GM15510 (cell line): Measurements from ENCODE around the gene KBTBD8.
A peak's percentile ranks its signal among the peaks of the same experiment; 100 is the strongest.

Source experiments
- POLR2A ChIP-seq: IDR thresholded peaks from 3 replicates; pipeline ENCODE4 v1.6.1; 2011; ENCODE audit warnings: borderline replicate concordance; ENCODE audit not compliant: insufficient read length; ENCODE audit errors: extremely low read depth

Gene KBTBD8

GRCh38 chr3:66998113-66998903, at the start of gene KBTBD8:
Gene KBTBD8 (plus strand): TSS chr3:66998307. CDS start chr3:66998356, 49 bp downstream.
- TF ChIP-seq POLR2A, result peak; percentile 76

GRCh38 chr3:66948838-66949237, 49.3 kb upstream of the KBTBD8 start:
- TF ChIP-seq POLR2A, result no peak

GRCh38 chr3:66949898-66950297, 48.2 kb upstream of the KBTBD8 start:
- TF ChIP-seq POLR2A, result no peak

- TF ChIP-seq POLR2A, result no peak
Observed at GRCh38 chr3:66952357-66952756, 45.8 kb upstream of the KBTBD8 start.

GRCh38 chr3:66953934-66954445, 44.1 kb upstream of the KBTBD8 start:
- TF ChIP-seq POLR2A, result no peak

- no peak for TF ChIP-seq POLR2A
Observed at GRCh38 chr3:66956742-66957141, 41.4 kb upstream of the KBTBD8 start.

- no peak for TF ChIP-seq POLR2A
Observed at GRCh38 chr3:66957367-66957766, 40.7 kb upstream of the KBTBD8 start.

- TF ChIP-seq POLR2A, result no peak
Observed at GRCh38 chr3:66958067-66958466, 40.0 kb upstream of the KBTBD8 start.

GRCh38 chr3:66962664-66963063, 35.4 kb upstream of the KBTBD8 start:
- TF ChIP-seq POLR2A, result no peak

- TF ChIP-seq POLR2A, result no peak
Observed at GRCh38 chr3:66971245-66971644, 26.9 kb upstream of the KBTBD8 start.

GRCh38 chr3:66971891-66972551, 26.1 kb upstream of the KBTBD8 start:
- TF ChIP-seq POLR2A, result no peak

GRCh38 chr3:66980791-66981190, 17.3 kb upstream of the KBTBD8 start:
- no peak for TF ChIP-seq POLR2A

GRCh38 chr3:66983101-66983500, 15.0 kb upstream of the KBTBD8 start:
- TF ChIP-seq POLR2A, result no peak

GRCh38 chr3:66985336-66985920, 12.7 kb upstream of the KBTBD8 start:
- no peak for TF ChIP-seq POLR2A

- TF ChIP-seq POLR2A, result no peak
Observed at GRCh38 chr3:66986406-66986805, 11.7 kb upstream of the KBTBD8 start.
